Spleen (tissue), 11 donors: ENCODE measurements around the gene FASTKD1. TPM values are rescaled to one million over a fixed set of nuclear protein-coding genes. Genes with fewer than 3 reads are reported as not detected.
"Not testable (repeated sequence)": the region's sequence is repeated elsewhere in the genome, so short reads cannot be mapped to it uniquely, and the experiment has no call there.

ENCODE experiments used
- DNase-seq: peaks from one replicate; pipeline ENCODE4 v3.0.0-alpha.2; 2020
- H3K27ac ChIP-seq, 8 donors: fragments of 200-600 bp; sonication (generic) in 7 of 8; 1 replicate in 4 of 8; 2 replicates in 4 of 8; pipeline versions ENCODE4 v1.5.0 to v1.8.0; 2016 to 2021; ENCODE audit warnings: inconsistent platforms in 4 of 8, mild to moderate bottlenecking in 4 of 8, moderate library complexity in 1 of 8
- H3K27me3 ChIP-seq, 7 donors: fragments of 200-600 bp; sonication (generic) in 6 of 7; replicated peaks in 1 of 7; 1 replicate in 4 of 7; 2 replicates in 3 of 7; pipeline versions ENCODE4 v1.5.0 to v1.8.0; 2016 to 2021; ENCODE audit warnings: inconsistent platforms in 3 of 7, mild to moderate bottlenecking in 1 of 7
- H3K36me3 ChIP-seq, 6 donors: fragments of 200-600 bp; sonication (generic) in 5 of 6; 1 replicate in 4 of 6; 2 replicates in 2 of 6; pipeline versions ENCODE4 v1.5.0 to v1.8.0; 2016 to 2021; ENCODE audit warnings: inconsistent platforms in 2 of 6
- H3K4me1 ChIP-seq, 6 donors: fragments of 200-600 bp; sonication (generic) in 5 of 6; 1 replicate in 3 of 6; 2 replicates in 3 of 6; pipeline versions ENCODE4 v1.5.0 to v1.8.0; 2016 to 2021; ENCODE audit warnings: inconsistent platforms in 3 of 6
- H3K4me3 ChIP-seq, 8 donors: fragments of 200-600 bp; sonication (generic) in 7 of 8; 1 replicate in 4 of 8; 2 replicates in 4 of 8; pipeline versions ENCODE4 v1.5.0 to v1.8.0; 2016 to 2021; ENCODE audit warnings: inconsistent platforms in 4 of 8, mild to moderate bottlenecking in 4 of 8, moderate library complexity in 2 of 8
- H3K9me3 ChIP-seq, 8 donors: fragments of 200-600 bp; sonication (generic) in 7 of 8; 1 replicate in 4 of 8; 2 replicates in 4 of 8; pipeline versions ENCODE4 v1.5.0 to v1.8.0; 2016 to 2021; ENCODE audit warnings: inconsistent platforms in 4 of 8
- POLR2A ChIP-seq, 3 donors: fragments of 450-650 bp; IDR thresholded peaks; one replicate each; pipeline ENCODE4 v1.5.1; 2017; ENCODE audit warnings: antibody characterized with exemption in 3 of 3, mild to moderate bottlenecking in 1 of 3
- POLR2AphosphoS5 ChIP-seq, 3 donors: sonication (generic); formaldehyde crosslinking; IDR thresholded peaks; one replicate each; pipeline ENCODE4 v1.5.1; 2017; ENCODE audit warnings: antibody characterized with exemption in 3 of 3
- WGBS, 5 donors: extraction: QIAGEN DNeasy Blood & Tissue Kit in 3 of 5; methylation state at CpG; one replicate each; pipeline versions ENCODE4 v1.1.5 to v1.1.7; 2013 to 2018; 5-methylcytosine and 5-hydroxymethylcytosine counted together
- intact Hi-C: fragments of 100-400 bp; cut with DNase I; formaldehyde crosslinking; loops from one replicate; pipeline ENCODE4 v1.15.0; 2023; ENCODE audit warnings: low total_unique reads
- polyA plus RNA-seq, 3 donors: library from polyadenylated mRNA; stranded (reverse); fragments of 200-250 nt; gene quantifications; one replicate each; pipeline ENCODE4 v1.2.1, GENCODE V29; 2013
- total RNA-seq, 7 donors: library from RNA; depleted of rRNA in 3 of 7; stranded (reverse); fragments of >200 nt in 3 of 7; fragmentation: NEBNext Ultra II Directional in 4 of 7; extraction: Animal tissue kit (Norgen Biotek cat#: 25700) in 4 of 7; gene quantifications; one replicate each; pipeline versions ENCODE4 v1.1.0 to v1.2.1, GENCODE V29; 2016 to 2021
- TF ChIP-seq, protein P1 (sequence below), 11 experiments: fragments of 200-600 bp in 7 of 11; fragments of 450-650 bp in 4 of 11; sonication (generic) in 4 of 11; IDR thresholded peaks in 8 of 11; conservative IDR thresholded peaks in 3 of 11; 1 replicate in 7 of 11; 2 replicates in 4 of 11; pipeline versions ENCODE4 v1.4.0 to v1.8.0; 2016 to 2021; ENCODE audit warnings: antibody characterized with exemption in 11 of 11, inconsistent platforms in 4 of 11, mild to moderate bottlenecking in 1 of 11
- donor health status: healthy with polysubstance abuse.
- donor health status: DM: no; HTN: no; CAD: no; lungs with moderate emphysema.
- donor health status: DM: no; HTN: no; CAD: no.
- donor health status: Bipolar disorder and iron deficiency.
- donor health status: healthy.
- donor health status: DM: no; HTN: no; CAD: no.
- donor health status: DM: yes; HTN: yes; CAD: no.

The FASTKD1 gene
- total and polyA plus RNA-seq, 10 donors, result 21.2 to 43.9 (median 28.7) TPM

GRCh38 chr2:169523681-169524080, 50.0 kb downstream of the FASTKD1 start:
- no peaks in the 10 kb centered on the region for H3K4me1 ChIP-seq
- no peaks in the 10 kb centered on the region for H3K9me3 ChIP-seq
- DNase-seq, result no peak
- H3K27ac ChIP-seq, result no peak overlapping the region
- peaks cover 0 to 16% (median 0%) of the 10 kb centered on the region in 6 donors for H3K36me3 ChIP-seq
- intact Hi-C loops, result loop anchor here (10.0 kb wide), 1 partner anchor 401 kb away; no protein-coding TSS in a partner anchor
- WGBS, 5 donors, result 62 to 81% (median 68%) methylated on average over 5 of the region's 5 CpGs
- TF ChIP-seq POLR2AphosphoS5 (IDR thresholded peaks at IDR 0.05) (no peak), POLR2A (IDR thresholded peaks at IDR 0.05) (no peak)
- TF ChIP-seq, protein P1, sequence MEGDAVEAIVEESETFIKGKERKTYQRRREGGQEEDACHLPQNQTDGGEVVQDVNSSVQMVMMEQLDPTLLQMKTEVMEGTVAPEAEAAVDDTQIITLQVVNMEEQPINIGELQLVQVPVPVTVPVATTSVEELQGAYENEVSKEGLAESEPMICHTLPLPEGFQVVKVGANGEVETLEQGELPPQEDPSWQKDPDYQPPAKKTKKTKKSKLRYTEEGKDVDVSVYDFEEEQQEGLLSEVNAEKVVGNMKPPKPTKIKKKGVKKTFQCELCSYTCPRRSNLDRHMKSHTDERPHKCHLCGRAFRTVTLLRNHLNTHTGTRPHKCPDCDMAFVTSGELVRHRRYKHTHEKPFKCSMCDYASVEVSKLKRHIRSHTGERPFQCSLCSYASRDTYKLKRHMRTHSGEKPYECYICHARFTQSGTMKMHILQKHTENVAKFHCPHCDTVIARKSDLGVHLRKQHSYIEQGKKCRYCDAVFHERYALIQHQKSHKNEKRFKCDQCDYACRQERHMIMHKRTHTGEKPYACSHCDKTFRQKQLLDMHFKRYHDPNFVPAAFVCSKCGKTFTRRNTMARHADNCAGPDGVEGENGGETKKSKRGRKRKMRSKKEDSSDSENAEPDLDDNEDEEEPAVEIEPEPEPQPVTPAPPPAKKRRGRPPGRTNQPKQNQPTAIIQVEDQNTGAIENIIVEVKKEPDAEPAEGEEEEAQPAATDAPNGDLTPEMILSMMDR (IDR thresholded peaks at IDR 0.05 in 8 of 11, conservative IDR thresholded peaks at IDR 0.05 in 3 of 11), result no peak
- no peaks in the 10 kb centered on the region for H3K27me3 ChIP-seq
- no peak overlapping the region for H3K4me3 ChIP-seq

DNA sequence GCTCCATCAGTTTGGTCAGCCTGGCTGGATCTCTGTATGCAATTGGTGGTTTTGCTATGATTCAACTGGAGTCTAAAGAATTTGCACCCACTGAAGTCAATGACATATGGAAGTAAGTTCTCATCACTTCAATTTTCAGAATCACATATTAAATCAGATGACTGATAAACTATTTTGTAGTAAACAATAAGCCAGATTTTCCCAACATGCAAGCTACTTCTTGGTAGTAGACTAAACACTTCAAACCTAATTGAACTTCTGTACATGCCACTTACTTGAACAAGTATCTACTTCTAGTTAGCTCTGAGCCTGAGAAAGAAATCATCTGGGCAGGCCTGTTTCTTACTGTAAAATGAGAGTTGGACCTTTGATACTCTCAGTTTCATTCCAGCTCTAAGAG, 52.8 kb downstream of the FASTKD1 start:
- peaks cover 0 to 6% (median 0%) of the 10 kb centered on the region in 6 donors for H3K36me3 ChIP-seq
- no peaks in the 10 kb centered on the region for H3K9me3 ChIP-seq
- no peaks in the 10 kb centered on the region for H3K4me1 ChIP-seq
- H3K4me3 ChIP-seq, result no peak overlapping the region
- no peaks in the 10 kb centered on the region for H3K27me3 ChIP-seq
- intact Hi-C loops, result loop anchor here (10.0 kb wide), 1 partner anchor 404 kb away; no protein-coding TSS in a partner anchor
- H3K27ac ChIP-seq, result no peak overlapping the region
- no peak for DNase-seq
- TF ChIP-seq, protein P1 (IDR thresholded peaks at IDR 0.05 in 8 of 11, conservative IDR thresholded peaks at IDR 0.05 in 3 of 11), result no peak
- no peak for TF ChIP-seq POLR2A (IDR thresholded peaks at IDR 0.05)
- no peak for TF ChIP-seq POLR2AphosphoS5 (IDR thresholded peaks at IDR 0.05)

DNA sequence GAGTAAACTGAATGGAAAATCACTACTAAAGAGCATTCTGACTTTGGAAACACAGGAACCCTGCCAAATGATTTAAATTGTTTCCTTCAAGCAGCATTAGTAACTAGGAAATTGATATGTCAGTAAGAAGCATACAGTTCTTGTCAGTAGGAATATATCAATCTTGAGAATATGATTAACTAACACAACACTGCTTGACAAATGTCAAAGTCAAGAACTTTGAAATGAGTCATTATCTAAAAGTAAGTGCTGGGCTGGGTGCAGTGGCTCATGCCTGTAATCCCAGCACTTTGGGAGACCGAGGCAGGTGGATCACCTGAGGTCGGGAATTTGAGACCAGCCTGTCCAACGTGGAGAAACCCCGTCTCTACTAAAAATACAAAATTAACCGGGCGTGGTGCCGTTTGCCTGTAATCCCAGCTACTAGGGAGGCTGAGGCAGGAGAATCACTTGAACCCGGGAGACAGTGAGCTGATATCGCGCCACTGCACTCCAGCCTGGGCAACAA, 57.1 kb downstream of the FASTKD1 start:
- intact Hi-C loops, H3K4me3 ChIP-seq, H3K9me3 ChIP-seq, H3K4me1 ChIP-seq, DNase-seq, H3K27ac ChIP-seq, H3K36me3 ChIP-seq, H3K27me3 ChIP-seq: not testable (repeated sequence)
- 94 to 96% (median 95%) methylated on average over 10 of the region's 10 CpGs for WGBS, 5 donors

GRCh38 chr2:169514758-169515157, 58.9 kb downstream of the FASTKD1 start:
- 86 to 93% (median 88%) methylated on average over 7 of the region's 7 CpGs for WGBS, 5 donors
- H3K4me3 ChIP-seq, H3K27ac ChIP-seq, intact Hi-C loops, H3K27me3 ChIP-seq, H3K36me3 ChIP-seq, H3K9me3 ChIP-seq, DNase-seq, H3K4me1 ChIP-seq: not testable (repeated sequence)

DNA sequence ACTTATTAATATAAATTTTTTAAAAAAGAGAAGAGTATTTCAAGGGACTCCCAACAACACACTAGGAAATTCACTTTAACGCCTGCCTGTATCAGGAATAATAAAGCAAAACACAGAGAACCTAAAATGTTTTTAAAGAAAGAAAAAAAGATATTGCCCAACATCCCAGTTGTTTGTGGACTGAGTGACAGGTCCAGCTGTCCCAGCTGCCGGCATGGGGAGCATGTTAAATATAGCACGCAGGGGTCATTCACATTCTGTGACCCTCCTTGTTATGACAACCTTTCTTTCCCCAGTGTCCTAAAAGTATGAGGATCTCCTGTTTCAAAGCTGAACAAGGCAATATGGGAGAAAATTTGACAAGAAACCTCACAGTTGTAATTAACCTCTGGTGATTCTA, 59.7 kb downstream of the FASTKD1 start:
- Histone ChIP-seq H3K27ac (no peak overlapping the region), H3K36me3 (no peaks in the 10 kb centered on the region), H3K4me1 (no peaks in the 10 kb centered on the region), H3K27me3 (no peaks in the 10 kb centered on the region), H3K4me3 (no peak overlapping the region), H3K9me3 (no peaks in the 10 kb centered on the region)
- no peak for TF ChIP-seq POLR2AphosphoS5 (IDR thresholded peaks at IDR 0.05)
- TF ChIP-seq, protein P1 (IDR thresholded peaks at IDR 0.05 in 8 of 11, conservative IDR thresholded peaks at IDR 0.05 in 3 of 11), result no peak
- no peak for TF ChIP-seq POLR2A (IDR thresholded peaks at IDR 0.05)
- no peak for DNase-seq
- 61 to 82% (median 80%) methylated on average over 3 of the region's 3 CpGs for WGBS, 5 donors
- intact Hi-C loops, result no loop called here
